CD4-positive, CD25-positive, alpha-beta regulatory T cell (primary cell): ENCODE measurements around the gene ATP2B2. TPM values are rescaled to one million over a fixed set of nuclear protein-coding genes. Genes with fewer than 3 reads are reported as not detected.

Experiments
- ATAC-seq, 2 donors: fragments of 150-1000 bp; cut with Tn5 transposase; one replicate each; pipeline ENCODE4 v1.10.0; 2021; ENCODE audit warnings: low read depth in 2 of 2, moderate number of reproducible peaks in 2 of 2, moderate library complexity in 1 of 2
- DNase-seq, 3 donors: peaks; one replicate each; pipeline versions ENCODE4 v3.0.0 to v3.0.0-alpha.2; 2012 to 2022; ENCODE audit warnings: mixed read lengths in 1 of 3
- H3K27ac ChIP-seq: one replicate; pipeline ENCODE4 v1.7.0; 2013; ENCODE audit warnings: mild to moderate bottlenecking, low read length; ENCODE audit not compliant: insufficient read depth, poor library complexity, severe bottlenecking
- H3K27me3 ChIP-seq: one replicate; pipeline ENCODE4 v1.7.0; 2013; ENCODE audit warnings: low read length; ENCODE audit not compliant: control insufficient read depth, insufficient read depth
- H3K36me3 ChIP-seq: one replicate; pipeline ENCODE4 v1.7.0; 2013; ENCODE audit warnings: mild to moderate bottlenecking, low read length, moderate library complexity; ENCODE audit not compliant: control insufficient read depth, insufficient read depth
- H3K4me1 ChIP-seq: 2 replicates; pipeline ENCODE4 v1.7.0; 2013; ENCODE audit warnings: mild to moderate bottlenecking, low read length; ENCODE audit not compliant: insufficient read depth, control insufficient read depth, poor library complexity, severe bottlenecking
- H3K4me3 ChIP-seq: one replicate; pipeline ENCODE4 v1.7.0; 2013; ENCODE audit warnings: low read depth, mild to moderate bottlenecking, low read length, moderate library complexity
- H3K9me3 ChIP-seq, 2 experiments: 1 replicate in 1 of 2; 2 replicates in 1 of 2; pipeline ENCODE4 v1.7.0; 2013; ENCODE audit warnings: low read length in 2 of 2, mild to moderate bottlenecking in 1 of 2, moderate library complexity in 1 of 2; ENCODE audit not compliant: control insufficient read depth in 2 of 2
- H3K27ac Mint-ChIP-seq, 3 donors: one replicate each; pipeline ENCODE4 v1.8.0; 2020 to 2022; ENCODE audit warnings: mild to moderate bottlenecking in 3 of 3, mixed read lengths in 3 of 3, moderate library complexity in 2 of 3
- H3K27me3 Mint-ChIP-seq: one replicate; pipeline ENCODE4 v1.8.0; 2022; ENCODE audit warnings: mild to moderate bottlenecking, mixed read lengths
- H3K36me3 Mint-ChIP-seq: one replicate; pipeline ENCODE4 v1.8.0; 2020; ENCODE audit warnings: mixed read lengths
- H3K4me1 Mint-ChIP-seq, 4 donors: one replicate each; pipeline ENCODE4 v1.8.0; 2020 to 2022; ENCODE audit warnings: mixed read lengths in 4 of 4, mild to moderate bottlenecking in 1 of 4
- H3K4me3 Mint-ChIP-seq, 4 donors: one replicate each; pipeline ENCODE4 v1.8.0; 2020 to 2022; ENCODE audit warnings: mild to moderate bottlenecking in 4 of 4, mixed read lengths in 4 of 4, moderate library complexity in 3 of 4
- H3K9me3 Mint-ChIP-seq, 7 donors: one replicate each; pipeline ENCODE4 v1.8.0; 2020 to 2022; ENCODE audit warnings: mixed read lengths in 7 of 7, mild to moderate bottlenecking in 3 of 7, moderate library complexity in 2 of 7
- polyA plus RNA-seq, 4 donors: library from polyadenylated mRNA; unstranded; fragments of 300-500 nt; fragmentation: Illumina TruSeq; gene quantifications; one replicate each; pipeline ENCODE4 v1.2.3, GENCODE V29; 2021
- total RNA-seq: library from RNA; stranded (reverse); gene quantifications from one replicate; pipeline ENCODE4 v1.2.3, GENCODE V29; 2022

The ATP2B2 gene
- total and polyA plus RNA-seq, 5 donors from 2014 or later: 0.13 TPM; not detected in 4

DNA sequence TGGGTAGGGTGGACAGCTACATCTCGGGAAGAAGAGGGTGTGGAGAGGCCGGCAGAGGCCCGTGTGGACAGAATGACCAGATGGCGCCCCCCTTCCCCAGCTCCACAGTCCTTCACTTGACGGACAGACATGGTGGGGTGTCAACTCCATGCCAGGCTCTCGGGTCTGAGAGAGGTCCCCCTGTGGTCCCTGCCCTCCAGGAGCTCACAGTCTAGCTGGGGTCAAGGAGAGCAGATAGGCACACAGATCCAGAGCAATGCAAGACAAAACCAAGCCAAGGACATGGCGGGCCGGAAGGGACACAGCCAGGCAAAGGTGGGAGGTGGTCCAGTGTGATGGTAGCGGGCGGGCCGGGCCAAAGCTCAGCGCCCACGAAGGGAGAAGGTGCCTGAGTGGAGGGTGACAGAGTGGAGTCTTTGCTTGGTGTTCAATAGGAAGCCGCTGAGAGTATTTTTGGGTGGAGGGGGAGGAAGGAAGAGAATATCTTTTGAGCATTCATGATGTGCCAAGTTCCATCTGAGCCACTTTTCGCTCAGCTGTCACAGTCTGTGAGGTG is 112.4 kb downstream of the ATP2B2 start:
- peak overlapping the region in 2 of 4 donors; percentile 57 to 59 for H3K4me3 Mint-ChIP-seq
- H3K9me3 ChIP-seq: no peaks in the 10 kb centered on the region
- peaks cover 4% of the 10 kb centered on the region for H3K27me3 Mint-ChIP-seq
- no peaks in the 10 kb centered on the region for H3K27me3 ChIP-seq
- peak overlapping the region; percentile 48 to 83 (median 65) for H3K27ac Mint-ChIP-seq
- H3K4me1 Mint-ChIP-seq: peaks cover 13 to 95% (median 60%) of the 10 kb centered on the region in 4 donors
- H3K4me3 ChIP-seq: no peak overlapping the region
- H3K27ac ChIP-seq: no peak overlapping the region
- H3K9me3 Mint-ChIP-seq: no peaks in the 10 kb centered on the region
- DNase-seq: no peak
- H3K4me1 ChIP-seq: peaks cover 95% of the 10 kb centered on the region
- no peak for ATAC-seq
- no peaks in the 10 kb centered on the region for H3K36me3 ChIP-seq
- H3K36me3 Mint-ChIP-seq: no peaks in the 10 kb centered on the region

DNA sequence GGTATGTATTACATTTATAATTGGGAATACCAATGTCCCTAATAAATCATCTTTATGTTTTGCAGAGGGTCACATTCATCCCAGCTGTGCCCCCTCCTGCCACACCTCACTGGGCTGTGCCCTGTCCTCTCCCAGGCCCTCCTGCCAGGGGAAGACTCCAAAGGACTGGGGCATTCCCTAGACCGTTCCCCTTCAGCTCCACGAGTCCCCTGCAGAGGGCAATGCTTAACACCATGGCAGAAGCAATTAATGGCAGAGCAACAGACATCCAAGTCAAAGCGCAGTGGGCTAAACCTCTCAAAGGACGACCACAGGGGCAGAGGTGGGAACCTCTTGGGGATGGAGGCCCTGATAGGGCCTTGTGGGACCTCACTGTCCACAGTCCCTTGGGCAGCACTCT is 113.1 kb downstream of the ATP2B2 start:
- ATAC-seq: no peak
- H3K4me1 Mint-ChIP-seq: peaks cover 13 to 94% (median 57%) of the 10 kb centered on the region in 4 donors

DNA sequence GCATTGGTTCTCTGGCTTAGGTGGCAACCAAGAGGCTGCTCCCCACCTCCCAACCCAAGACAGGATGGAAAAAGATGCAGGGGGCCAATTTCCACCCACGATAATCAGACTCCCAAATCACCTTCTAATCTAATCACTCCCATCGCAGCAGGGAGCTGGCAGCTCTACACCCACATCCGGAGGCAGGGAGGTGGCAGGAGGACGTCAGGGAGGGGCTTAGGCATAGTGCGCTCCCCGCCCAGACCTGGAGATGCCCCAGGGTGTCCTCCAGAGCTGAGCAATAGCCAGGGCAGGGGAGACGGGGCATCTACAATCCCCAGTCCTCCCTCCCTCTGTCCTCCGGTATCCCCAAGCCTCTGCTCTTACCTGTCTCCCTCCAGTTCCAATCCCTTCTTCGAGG is 114.0 kb downstream of the ATP2B2 start:
- no peaks in the 10 kb centered on the region for H3K27me3 ChIP-seq
- H3K4me1 Mint-ChIP-seq: peaks cover 13 to 93% (median 57%) of the 10 kb centered on the region in 4 donors

More for the DNA sequence above, 113.1 kb downstream of the ATP2B2 start:
- Mint-ChIP-seq H3K36me3 (no peaks in the 10 kb centered on the region), H3K9me3 (peaks cover 0 to 2% (median 0%) of the 10 kb centered on the region in 7 donors), H3K27ac (peak overlapping the region; percentile 32 to 88 (median 86)), H3K4me3 (peak overlapping the region in 1 of 4 donors; percentile 66), H3K27me3 (peaks cover 4% of the 10 kb centered on the region)
- Histone ChIP-seq H3K4me3 (no peak overlapping the region), H3K27ac (no peak overlapping the region), H3K36me3 (no peaks in the 10 kb centered on the region), H3K9me3 (no peaks in the 10 kb centered on the region), H3K4me1 (peaks cover 91% of the 10 kb centered on the region), H3K27me3 (no peaks in the 10 kb centered on the region)
- no peak for DNase-seq

DNA sequence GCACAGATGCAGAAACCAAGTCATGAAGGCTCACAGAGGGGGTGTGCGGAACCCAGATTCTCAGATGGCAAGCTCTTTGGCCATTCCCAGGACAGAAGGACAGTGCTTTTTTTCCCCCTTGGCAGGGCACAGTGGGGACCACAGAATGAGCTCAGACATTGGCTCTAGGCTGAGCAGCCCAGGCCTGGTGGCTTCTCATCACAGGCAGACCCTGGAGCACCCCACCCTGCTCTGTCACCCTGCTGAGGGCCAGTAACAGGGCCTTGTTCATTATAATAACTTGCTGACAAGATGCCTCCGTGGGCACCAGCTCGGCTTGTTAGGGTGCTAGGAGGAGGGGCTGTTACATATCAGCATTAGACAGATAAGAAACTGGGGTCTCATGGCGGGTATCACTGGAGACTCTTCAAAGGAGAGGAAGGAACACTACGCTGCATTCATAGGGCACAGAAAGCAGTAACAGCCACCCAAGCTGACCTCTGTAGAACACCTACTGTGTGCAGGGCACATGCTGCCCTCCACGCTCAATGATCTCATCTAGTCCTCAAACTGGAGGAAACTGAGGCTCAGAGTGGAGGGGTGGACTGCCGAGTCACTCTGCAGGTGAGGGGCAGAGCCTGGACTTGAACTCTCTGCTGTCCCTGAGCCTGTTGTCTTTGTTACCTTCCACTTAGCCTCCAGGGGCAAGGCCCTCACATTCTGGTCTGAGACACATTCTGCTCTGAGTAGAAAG is 114.6 kb downstream of the ATP2B2 start:
- Histone ChIP-seq H3K4me3 (no peak overlapping the region), H3K4me1 (peaks cover 77% of the 10 kb centered on the region), H3K36me3 (no peaks in the 10 kb centered on the region), H3K27ac (peak overlapping the region; percentile 37), H3K27me3 (no peaks in the 10 kb centered on the region), H3K9me3 (no peaks in the 10 kb centered on the region)
- H3K9me3 Mint-ChIP-seq: peaks cover 0 to 5% (median 0%) of the 10 kb centered on the region in 7 donors
- H3K4me3 Mint-ChIP-seq: peak overlapping the region in 3 of 4 donors; percentile 5 to 70 (median 36)
- ATAC-seq (no peak), DNase-seq (no peak)
- H3K27ac Mint-ChIP-seq: peak overlapping the region; percentile 77 to 88 (median 80)
- peaks cover 4% of the 10 kb centered on the region for H3K27me3 Mint-ChIP-seq
- H3K4me1 Mint-ChIP-seq: peaks cover 13 to 87% (median 51%) of the 10 kb centered on the region in 4 donors
- H3K36me3 Mint-ChIP-seq: no peaks in the 10 kb centered on the region

More for the DNA sequence above, 114.0 kb downstream of the ATP2B2 start:
- Histone ChIP-seq H3K9me3 (no peaks in the 10 kb centered on the region), H3K4me3 (no peak overlapping the region), H3K4me1 (peaks cover 83% of the 10 kb centered on the region), H3K27ac (peak overlapping the region; percentile 37), H3K36me3 (no peaks in the 10 kb centered on the region)
- H3K36me3 Mint-ChIP-seq: no peaks in the 10 kb centered on the region
- DNase-seq: peak in 2 of 3 donors; percentile 8 to 37
- no peak for ATAC-seq
- peak overlapping the region; percentile 69 to 88 (median 86) for H3K27ac Mint-ChIP-seq
- H3K27me3 Mint-ChIP-seq: peaks cover 4% of the 10 kb centered on the region
- peaks cover 0 to 2% (median 0%) of the 10 kb centered on the region in 7 donors for H3K9me3 Mint-ChIP-seq
- peak overlapping the region in 2 of 4 donors; percentile 36 to 44 for H3K4me3 Mint-ChIP-seq

DNA sequence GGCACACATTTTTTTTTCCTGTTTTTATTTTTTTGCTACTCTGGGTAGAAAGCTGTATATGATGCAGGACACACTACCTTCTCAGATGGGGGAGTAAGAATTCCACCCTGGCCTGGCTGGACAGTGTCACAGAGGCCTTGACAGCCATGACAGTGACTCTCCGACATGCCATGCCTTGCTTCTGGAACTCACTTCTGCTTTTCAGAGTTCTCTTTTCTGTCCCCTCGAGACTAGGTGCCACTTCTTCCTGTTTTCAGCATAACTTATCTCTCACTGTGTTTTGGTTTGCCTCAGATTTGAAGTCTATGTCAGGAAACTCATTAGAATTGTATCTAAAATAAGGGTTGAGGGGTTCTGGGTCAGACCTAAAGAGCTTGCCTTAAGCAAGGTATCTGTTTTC is 115.4 kb downstream of the ATP2B2 start:
- Histone ChIP-seq H3K36me3 (no peaks in the 10 kb centered on the region), H3K27me3 (no peaks in the 10 kb centered on the region), H3K9me3 (no peaks in the 10 kb centered on the region), H3K4me1 (peaks cover 69% of the 10 kb centered on the region), H3K27ac (peak overlapping the region; percentile 37), H3K4me3 (peak overlapping the region; percentile 27)
- Mint-ChIP-seq H3K36me3 (no peaks in the 10 kb centered on the region), H3K9me3 (peaks cover 0 to 5% (median 0%) of the 10 kb centered on the region in 7 donors), H3K27me3 (peaks cover 4% of the 10 kb centered on the region), H3K4me3 (peak overlapping the region in 3 of 4 donors; percentile 4 to 70 (median 40)), H3K4me1 (peaks cover 4 to 79% (median 44%) of the 10 kb centered on the region in 4 donors), H3K27ac (peak overlapping the region; percentile 77 to 88 (median 80))
- DNase-seq: peak in 1 of 3 donors; percentile 35
- peak; percentile 48 to 56 for ATAC-seq

DNA sequence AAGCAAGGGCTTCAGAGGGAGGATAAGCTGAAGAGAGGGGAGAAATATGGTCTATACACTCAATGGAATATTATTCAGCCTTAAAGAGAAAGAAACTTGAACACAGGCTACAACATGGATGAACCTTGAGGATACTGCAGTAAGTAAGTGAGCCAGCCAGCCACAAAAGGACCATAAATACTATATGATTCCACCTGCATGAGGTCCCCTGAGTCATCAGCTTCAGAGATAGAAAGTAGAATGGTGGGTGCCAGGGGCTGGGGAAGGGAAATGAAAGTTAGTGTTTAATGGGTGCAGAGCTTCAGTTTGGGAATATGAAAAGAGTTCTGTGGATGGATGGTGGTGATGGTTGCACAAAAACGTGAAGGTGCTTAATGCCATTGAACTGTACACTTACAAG is 116.0 kb downstream of the ATP2B2 start:
- Histone ChIP-seq H3K27ac (peak overlapping the region; percentile 37), H3K4me1 (peaks cover 62% of the 10 kb centered on the region), H3K9me3 (no peaks in the 10 kb centered on the region), H3K36me3 (no peaks in the 10 kb centered on the region), H3K4me3 (no peak overlapping the region), H3K27me3 (no peaks in the 10 kb centered on the region)
- Mint-ChIP-seq H3K36me3 (no peaks in the 10 kb centered on the region), H3K9me3 (peaks cover 0 to 5% (median 0%) of the 10 kb centered on the region in 7 donors), H3K4me3 (peak overlapping the region in 2 of 4 donors; percentile 4 to 42), H3K27me3 (peaks cover 4% of the 10 kb centered on the region), H3K4me1 (peaks cover 4 to 72% (median 41%) of the 10 kb centered on the region in 4 donors), H3K27ac (peak overlapping the region; percentile 32 to 97 (median 88))
- DNase-seq (no peak), ATAC-seq (peak in 1 of 2 donors; percentile 29)

DNA sequence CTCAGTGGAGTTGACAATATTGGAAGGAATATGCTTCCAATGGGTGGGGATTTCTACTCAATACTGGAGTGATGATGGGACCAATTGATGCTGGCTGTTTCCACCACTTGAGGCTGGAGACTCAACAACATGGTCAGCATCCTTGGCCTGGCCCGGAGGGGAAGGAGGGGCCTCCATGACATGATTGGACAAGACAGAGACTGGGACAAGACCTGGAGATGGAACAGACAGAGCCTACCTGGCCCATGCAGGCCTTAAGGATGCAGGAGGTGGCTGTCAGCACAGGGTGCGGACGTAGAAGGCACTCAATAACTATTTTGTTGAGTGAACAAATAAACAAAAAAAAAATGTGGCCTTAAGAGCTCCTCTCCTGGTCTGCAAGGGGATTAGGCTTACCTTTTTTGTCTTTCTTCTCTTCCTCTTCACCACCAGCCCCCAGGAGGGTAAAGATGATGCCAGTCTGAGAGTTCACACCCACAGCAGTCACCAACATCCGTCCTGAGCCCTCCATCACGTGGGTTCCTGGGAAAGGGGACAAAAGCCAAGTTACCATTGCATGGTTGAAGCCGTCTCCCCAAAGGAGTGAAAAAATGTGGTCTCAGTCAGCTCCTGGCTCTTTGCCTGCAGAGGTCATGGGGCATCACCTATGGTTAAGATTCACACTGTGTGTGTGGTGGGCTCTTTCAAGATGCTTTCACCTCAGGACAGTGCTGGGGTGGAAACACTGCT is 117.3 kb downstream of the ATP2B2 start:
- H3K27ac Mint-ChIP-seq: peak overlapping the region; percentile 34 to 97 (median 39)
- no peaks in the 10 kb centered on the region for H3K36me3 Mint-ChIP-seq
- H3K27me3 Mint-ChIP-seq: peaks cover 4% of the 10 kb centered on the region

More for the DNA sequence above, 117.3 kb downstream of the ATP2B2 start:
- DNase-seq (no peak), ATAC-seq (no peak)
- no peak overlapping the region for H3K27ac ChIP-seq
- no peaks in the 10 kb centered on the region for H3K9me3 ChIP-seq
- peaks cover 4 to 60% (median 38%) of the 10 kb centered on the region in 4 donors for H3K4me1 Mint-ChIP-seq
- peaks cover 49% of the 10 kb centered on the region for H3K4me1 ChIP-seq
- H3K36me3 ChIP-seq: no peaks in the 10 kb centered on the region
- no peaks in the 10 kb centered on the region for H3K27me3 ChIP-seq
- no peak overlapping the region for H3K4me3 ChIP-seq
- no peak overlapping the region for H3K4me3 Mint-ChIP-seq
- peaks cover 0 to 5% (median 0%) of the 10 kb centered on the region in 7 donors for H3K9me3 Mint-ChIP-seq
